WTC11 (cell line): Measurements from ENCODE around the gene CYP11A1.

Source experiments
- ATF3 ChIP-seq: sonication (generic); formaldehyde crosslinking; conservative IDR thresholded peaks from 2 replicates; pipeline ENCODE4 v1.8.1; 2022; ENCODE audit warnings: mild to moderate bottlenecking, missing genetic modification reagents
- CTCF ChIP-seq: fragments of 200-600 bp; IDR thresholded peaks from 2 replicates; pipeline ENCODE4 v1.8.0; 2022; ENCODE audit warnings: antibody characterized with exemption
- ESRRA ChIP-seq: sonication (generic); formaldehyde crosslinking; IDR thresholded peaks from 2 replicates; pipeline ENCODE4 v1.8.1; 2022; ENCODE audit warnings: mild to moderate bottlenecking, missing genetic modification reagents, borderline replicate concordance
- IRF1 ChIP-seq: sonication (generic); formaldehyde crosslinking; IDR thresholded peaks from 2 replicates; pipeline ENCODE4 v1.8.0; 2023; ENCODE audit warnings: missing genetic modification reagents
- IRF2 ChIP-seq: sonication (generic); formaldehyde crosslinking; IDR thresholded peaks from 2 replicates; pipeline ENCODE4 v1.8.0; 2022; ENCODE audit warnings: low read depth, missing genetic modification reagents, borderline replicate concordance
- JUN ChIP-seq: sonication (generic); formaldehyde crosslinking; IDR thresholded peaks from 2 replicates; pipeline ENCODE4 v1.8.0; 2023; ENCODE audit warnings: mild to moderate bottlenecking, missing genetic modification reagents
- TEAD1 ChIP-seq: sonication (generic); formaldehyde crosslinking; IDR thresholded peaks from 2 replicates; pipeline ENCODE4 v1.8.0; 2022; ENCODE audit warnings: mild to moderate bottlenecking, missing genetic modification reagents
- TP53 ChIP-seq: sonication (generic); formaldehyde crosslinking; IDR thresholded peaks from 2 replicates; pipeline ENCODE4 v1.8.1; 2023; ENCODE audit warnings: mild to moderate bottlenecking, missing genetic modification reagents
- TF ChIP-seq, protein P1 (sequence below): sonication (generic); formaldehyde crosslinking; IDR thresholded peaks from 2 replicates; pipeline ENCODE4 v1.8.1; 2023; ENCODE audit warnings: mild to moderate bottlenecking, missing genetic modification reagents, moderate library complexity

GRCh38 chr15:74395319-74396145, 28.1 kb upstream of the CYP11A1 start:
- no peak for TF ChIP-seq CTCF
- no peak for TF ChIP-seq IRF1
- no peak for TF ChIP-seq ATF3 (CRISPR knock-in tag)
- TF ChIP-seq, protein P1, sequence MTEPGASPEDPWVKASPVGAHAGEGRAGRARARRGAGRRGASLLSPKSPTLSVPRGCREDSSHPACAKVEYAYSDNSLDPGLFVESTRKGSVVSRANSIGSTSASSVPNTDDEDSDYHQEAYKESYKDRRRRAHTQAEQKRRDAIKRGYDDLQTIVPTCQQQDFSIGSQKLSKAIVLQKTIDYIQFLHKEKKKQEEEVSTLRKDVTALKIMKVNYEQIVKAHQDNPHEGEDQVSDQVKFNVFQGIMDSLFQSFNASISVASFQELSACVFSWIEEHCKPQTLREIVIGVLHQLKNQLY (CRISPR knock-in tag), result no peak
- no peak for TF ChIP-seq TEAD1 (CRISPR knock-in tag)
- TF ChIP-seq TP53, result no peak
- TF ChIP-seq ESRRA, result no peak
- TF ChIP-seq IRF2 (CRISPR knock-in tag), result no peak
- no peak for TF ChIP-seq JUN (CRISPR knock-in tag)
